Lower lobe of right lung (tissue), 2 donors: Measurements from ENCODE around the gene SLC4A1. TPM values are rescaled to one million over a fixed set of nuclear protein-coding genes. Genes with fewer than 3 reads are reported as not detected.

ENCODE experiments used
- ATAC-seq, 2 donors: fragments of 200-7000 bp; cut with Tn5 transposase; one replicate each; pipeline ENCODE4 v1.9.1; 2020 to 2022; ENCODE audit warnings: mild to moderate bottlenecking in 2 of 2, moderate library complexity in 2 of 2
- DNase-seq: peaks from one replicate; pipeline ENCODE4 v3.0.0-alpha.2; 2020
- H3K27ac ChIP-seq: fragments of 200-600 bp; one replicate; pipeline ENCODE4 v1.8.0; 2022
- H3K27me3 ChIP-seq: fragments of 200-600 bp; one replicate; pipeline ENCODE4 v1.8.0; 2022; ENCODE audit warnings: low read depth
- H3K36me3 ChIP-seq: fragments of 200-600 bp; one replicate; pipeline ENCODE4 v1.8.0; 2022; ENCODE audit warnings: mild to moderate bottlenecking
- H3K4me1 ChIP-seq: fragments of 200-600 bp; one replicate; pipeline ENCODE4 v1.8.0; 2022
- H3K4me3 ChIP-seq: fragments of 200-600 bp; one replicate; pipeline ENCODE4 v1.8.0; 2022; ENCODE audit warnings: mild to moderate bottlenecking
- H3K9me3 ChIP-seq: fragments of 200-600 bp; one replicate; pipeline ENCODE4 v1.8.0; 2022
- CTCF ChIP-seq: fragments of 200-600 bp; IDR thresholded peaks from one replicate; pipeline ENCODE4 v1.8.0; 2022; ENCODE audit warnings: antibody characterized with exemption, mild to moderate bottlenecking
- intact Hi-C: fragments of 100-400 bp; cut with DNase I; formaldehyde crosslinking; loops from one replicate; pipeline ENCODE4 v1.11.0; 2022
- total RNA-seq: library from RNA; stranded (reverse); fragmentation: NEBNext Ultra II Directional; extraction: Animal tissue kit (Norgen Biotek cat#: 25700); gene quantifications from one replicate; pipeline ENCODE4 v1.2.1, GENCODE V29; 2021
- donor health status: DM: no; HTN: yes; CAD: no; lungs with severe emphysema.

The SLC4A1 gene
- total RNA-seq, 1 donor from 2014 or later, result 0.83 TPM

GRCh38 chr17:44277976-44278375 is 10.0 kb upstream of the SLC4A1 start:
- intact Hi-C loops, result no loop called here
- Histone ChIP-seq H3K27me3 (no peaks in the 10 kb centered on the region), H3K27ac (no peak overlapping the region), H3K4me3 (no peak overlapping the region), H3K4me1 (peaks cover 21% of the 10 kb centered on the region), H3K9me3 (no peaks in the 10 kb centered on the region), H3K36me3 (no peaks in the 10 kb centered on the region)
- TF ChIP-seq CTCF, result no peak
- ATAC-seq, result no peak
- DNase-seq, result no peak

GRCh38 chr17:44273607-44274006 is 5.7 kb upstream of the SLC4A1 start:
- H3K36me3 ChIP-seq, result no peaks in the 10 kb centered on the region
- H3K4me3 ChIP-seq, result no peak overlapping the region
- ATAC-seq (no peak), DNase-seq (no peak)
- no peak overlapping the region for H3K27ac ChIP-seq
- no peaks in the 10 kb centered on the region for H3K9me3 ChIP-seq
- H3K27me3 ChIP-seq, result peaks cover 4% of the 10 kb centered on the region
- peaks cover 6% of the 10 kb centered on the region for H3K4me1 ChIP-seq
- intact Hi-C loops, result no loop called here
- TF ChIP-seq CTCF, result no peak

- Histone ChIP-seq H3K4me1 (peaks cover 5% of the 10 kb centered on the region), H3K27me3 (peaks cover 4% of the 10 kb centered on the region), H3K36me3 (no peaks in the 10 kb centered on the region), H3K27ac (no peak overlapping the region), H3K4me3 (no peak overlapping the region), H3K9me3 (no peaks in the 10 kb centered on the region)
- no peak for TF ChIP-seq CTCF
- DNase-seq (no peak), ATAC-seq (peak in 1 of 2 donors; percentile 11)
- intact Hi-C loops, result no loop called here
These were observed 5.0 kb upstream of the SLC4A1 start for GRCh38 chr17:44272954-44273353.

GRCh38 chr17:44272321-44272951 is 4.5 kb upstream of the SLC4A1 start:
- ATAC-seq (peak in 1 of 2 donors; percentile 44), DNase-seq (no peak)
- Histone ChIP-seq H3K9me3 (no peaks in the 10 kb centered on the region), H3K4me1 (peaks cover 5% of the 10 kb centered on the region), H3K27me3 (peaks cover 4% of the 10 kb centered on the region), H3K4me3 (no peak overlapping the region), H3K27ac (no peak overlapping the region), H3K36me3 (no peaks in the 10 kb centered on the region)
- intact Hi-C loops, result no loop called here
- TF ChIP-seq CTCF, result no peak

- intact Hi-C loops, result no loop called here
These were observed 1.8 kb upstream of the SLC4A1 start for GRCh38 chr17:44269535-44270240.

More at GRCh38 chr17:44269535-44270240, 1.8 kb upstream of the SLC4A1 start:
- Histone ChIP-seq H3K4me1 (peaks cover 5% of the 10 kb centered on the region), H3K27me3 (peaks cover 4% of the 10 kb centered on the region), H3K4me3 (no peak overlapping the region), H3K27ac (no peak overlapping the region), H3K9me3 (no peaks in the 10 kb centered on the region), H3K36me3 (no peaks in the 10 kb centered on the region)
- ATAC-seq (no peak), DNase-seq (no peak)
- TF ChIP-seq CTCF, result no peak
